HPDE6-E6E7 (cell line): Measurements from ENCODE around the gene GAMT.

Source experiments
- DNase-seq: peaks from one replicate; pipeline ENCODE4 v3.0.0; 2011; ENCODE audit warnings: missing footprints; ENCODE audit errors: extremely low spot score

GAMT gene

DNA sequence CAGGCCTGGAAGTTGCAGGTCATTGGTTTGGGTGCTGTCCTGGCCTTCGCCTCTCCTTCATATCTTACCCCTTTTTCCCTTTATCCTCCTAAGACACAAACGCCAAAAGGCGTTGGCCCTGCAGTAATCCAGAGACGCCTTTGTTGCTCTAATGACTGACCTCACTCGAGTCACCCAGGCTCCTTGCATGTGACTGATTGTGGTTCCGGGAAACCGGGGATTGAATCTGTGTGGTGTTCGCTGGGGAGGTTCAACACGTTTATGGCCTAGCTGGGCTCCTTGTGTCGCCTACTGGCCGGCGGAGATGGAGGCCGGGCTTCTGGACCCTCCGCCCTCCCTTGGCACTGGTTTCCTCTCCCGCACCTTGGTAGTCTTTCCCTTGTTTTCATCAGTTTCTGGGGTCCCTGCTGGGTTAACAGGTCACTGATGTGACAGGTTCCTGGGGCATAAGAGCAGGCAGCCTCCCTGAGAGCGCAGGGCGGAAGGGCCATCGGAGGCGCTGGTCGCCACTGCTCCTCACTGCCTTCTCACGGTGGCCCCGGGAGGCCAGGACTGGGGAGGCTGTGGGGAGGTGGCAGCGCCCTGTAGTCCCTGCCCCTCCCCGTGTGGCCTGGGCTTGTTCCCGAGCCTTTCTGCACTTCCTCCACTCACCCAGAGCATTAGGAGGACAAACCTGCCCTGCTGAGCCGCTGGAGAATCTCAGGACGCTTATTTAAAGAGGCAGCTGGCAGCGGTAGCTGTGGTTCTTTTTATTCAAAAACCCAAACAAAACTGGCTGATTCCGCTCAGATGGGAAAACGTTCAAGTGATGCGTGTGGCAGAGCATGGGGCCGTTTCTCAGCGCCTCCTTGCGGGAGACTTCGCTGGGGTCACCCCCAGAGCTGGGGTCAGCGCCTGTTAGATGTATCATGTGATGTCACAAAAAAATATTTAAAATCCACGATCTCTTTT is 35.7 kb downstream of the GAMT start:
- no peak for DNase-seq

DNA sequence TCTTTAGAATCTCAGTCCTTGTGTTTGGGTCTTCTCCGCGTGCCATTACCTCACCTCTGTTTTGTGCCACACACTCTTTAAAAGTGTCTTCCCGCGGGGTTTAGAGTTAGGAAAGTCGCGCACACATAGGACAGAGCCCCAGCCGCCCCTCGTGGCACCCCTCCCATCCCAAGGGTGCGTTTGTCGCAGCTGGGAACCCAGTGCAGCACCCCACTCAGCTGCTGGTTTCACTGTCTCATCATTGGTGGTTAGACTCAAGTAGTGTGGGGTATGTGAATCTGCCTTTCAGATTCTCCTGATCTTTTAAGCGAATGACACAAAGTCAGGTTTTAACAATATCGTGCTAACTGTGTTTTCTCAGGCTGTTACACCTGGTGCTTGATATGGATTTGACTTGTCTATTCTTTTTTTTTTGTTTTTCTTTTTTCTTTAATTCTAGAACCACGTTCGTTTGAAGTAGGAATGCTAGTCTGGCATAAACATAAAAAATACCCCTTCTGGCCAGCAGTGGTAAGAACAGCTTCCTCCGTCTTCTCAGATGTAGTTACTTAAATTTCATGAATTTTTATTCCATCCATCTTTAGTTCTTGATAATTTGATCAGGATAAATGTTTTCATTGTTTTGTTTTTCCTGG is 37.2 kb downstream of the GAMT start:
- DNase-seq, result no peak

DNA sequence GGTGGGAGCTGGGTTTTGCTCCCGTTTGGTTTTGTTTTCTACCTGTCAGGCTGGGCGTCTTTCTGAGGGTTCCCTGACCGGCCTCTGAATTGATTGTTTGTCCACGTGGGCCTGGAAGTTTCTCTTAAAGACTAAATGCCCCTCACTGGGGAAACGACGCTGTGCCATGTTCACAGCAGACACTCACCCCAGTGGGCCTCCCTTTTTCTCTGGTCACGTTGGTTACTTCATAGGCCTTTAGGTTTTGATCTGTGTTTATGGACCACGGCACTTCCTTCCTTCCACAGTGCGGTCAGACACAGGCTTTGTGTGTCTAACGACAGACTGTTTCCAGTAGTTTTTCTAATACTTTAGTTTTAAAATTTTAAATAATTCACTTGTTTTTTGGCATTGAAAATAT is 37.7 kb downstream of the GAMT start:
- DNase-seq, result no peak

DNA sequence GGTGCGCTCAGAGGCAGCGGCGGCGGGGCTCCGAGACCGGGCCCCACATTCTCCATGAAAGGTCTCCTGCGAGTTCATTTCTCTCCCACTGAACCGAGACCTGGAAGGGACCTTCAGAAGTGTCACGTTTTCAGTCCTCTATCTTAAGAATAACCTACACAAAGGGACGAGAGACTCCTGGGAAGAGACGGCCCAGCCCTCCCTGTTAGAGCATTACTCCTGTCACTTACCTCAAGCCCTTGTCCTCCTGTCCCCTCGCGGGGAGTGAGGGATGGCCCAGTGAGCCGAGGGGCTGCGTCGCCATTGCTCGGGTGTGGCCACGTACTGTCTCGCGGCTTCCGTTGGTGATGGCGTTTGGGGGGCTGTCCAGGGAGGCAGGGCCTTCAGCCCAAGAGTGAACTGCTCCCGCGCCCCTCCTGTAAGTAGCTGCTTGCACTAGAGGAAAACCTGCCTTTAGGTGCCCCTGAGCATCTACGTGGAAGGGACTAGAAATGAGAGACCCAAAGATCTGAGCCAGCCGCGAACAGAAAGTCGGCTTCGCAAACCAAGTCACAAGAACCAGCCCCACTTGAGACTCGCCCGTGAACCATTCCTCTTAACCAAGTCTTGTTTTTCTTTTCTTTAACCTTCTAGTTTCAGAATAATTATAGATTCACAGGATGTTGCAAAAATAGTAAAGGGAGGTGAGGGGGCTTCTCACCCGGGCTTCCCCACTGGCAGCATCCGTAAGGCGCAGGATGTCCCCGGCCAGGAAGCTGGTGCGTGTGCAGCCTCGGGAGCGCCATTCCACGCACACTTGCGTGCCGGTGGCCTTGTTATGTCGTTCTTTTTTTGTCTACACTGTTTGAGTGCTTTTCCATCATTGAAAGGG is 38.7 kb downstream of the GAMT start:
- no peak for DNase-seq

DNA sequence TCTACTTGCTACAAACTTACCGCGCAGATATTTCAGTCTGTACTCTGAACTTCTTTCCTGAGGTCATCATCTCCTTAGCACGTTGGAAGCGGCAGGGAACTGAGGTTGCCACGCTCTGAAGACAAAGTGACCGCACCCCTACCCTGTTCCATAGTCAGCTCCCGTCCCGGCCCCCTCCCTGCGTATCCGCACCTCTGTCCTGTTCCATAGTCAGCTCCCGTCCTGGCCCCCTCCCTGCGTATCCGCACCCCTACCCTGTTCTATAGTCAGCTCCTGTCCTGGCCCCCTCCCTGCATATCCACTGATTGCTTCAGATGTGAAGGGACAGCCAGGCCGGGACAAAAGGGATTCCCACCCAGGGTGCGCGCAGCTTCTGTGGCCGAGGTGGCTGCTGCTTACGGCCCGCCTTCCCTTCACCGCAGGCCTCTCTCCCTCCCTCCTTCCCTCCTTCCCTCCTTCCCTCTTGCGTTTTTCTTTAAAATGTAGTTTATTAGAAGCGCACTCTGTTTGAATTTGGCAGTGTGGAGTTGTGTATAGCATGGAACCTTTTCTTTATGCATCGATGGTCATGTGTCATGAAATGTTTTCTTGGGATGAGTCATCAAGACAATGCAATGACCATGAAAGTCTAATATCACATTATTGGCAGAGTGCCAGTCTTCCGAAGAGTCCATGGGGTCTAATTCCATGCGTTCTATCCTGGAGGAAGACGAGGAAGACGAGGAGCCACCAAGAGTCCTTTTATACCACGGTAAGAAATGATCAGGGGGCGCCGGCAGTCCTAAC is 39.5 kb downstream of the GAMT start:
- DNase-seq, result no peak

DNA sequence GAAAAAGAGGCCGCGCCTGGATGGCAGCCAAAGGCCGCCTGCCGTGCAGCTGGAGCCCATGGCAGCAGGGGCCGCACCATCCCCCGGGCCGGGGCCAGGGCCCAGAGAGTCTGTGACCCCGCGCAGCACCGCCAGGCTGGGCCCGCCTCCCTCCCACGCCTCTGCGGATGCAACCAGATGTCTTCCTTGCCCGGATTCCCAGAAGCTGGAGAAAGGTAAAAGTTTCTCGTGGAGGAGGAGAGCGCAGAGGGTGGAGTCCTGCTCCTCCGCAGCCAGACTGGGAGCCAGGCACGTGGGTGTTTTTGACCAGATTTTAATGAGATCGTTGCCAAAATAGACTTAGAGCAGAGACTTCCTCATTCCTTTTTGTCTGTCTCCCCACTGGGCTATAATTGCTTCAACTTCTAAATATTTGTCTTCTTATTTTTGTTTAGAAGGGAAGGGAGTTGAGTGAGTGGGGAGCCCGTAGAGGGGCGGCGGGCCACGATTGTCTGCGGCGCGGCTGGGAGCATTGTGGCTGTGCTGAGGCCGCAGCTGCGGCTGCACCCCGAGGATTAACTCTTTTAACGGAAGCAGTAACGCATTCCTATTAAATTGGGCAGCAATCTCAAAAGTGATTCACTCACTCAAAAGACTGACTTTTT is 40.4 kb downstream of the GAMT start:
- DNase-seq, result no peak

DNA sequence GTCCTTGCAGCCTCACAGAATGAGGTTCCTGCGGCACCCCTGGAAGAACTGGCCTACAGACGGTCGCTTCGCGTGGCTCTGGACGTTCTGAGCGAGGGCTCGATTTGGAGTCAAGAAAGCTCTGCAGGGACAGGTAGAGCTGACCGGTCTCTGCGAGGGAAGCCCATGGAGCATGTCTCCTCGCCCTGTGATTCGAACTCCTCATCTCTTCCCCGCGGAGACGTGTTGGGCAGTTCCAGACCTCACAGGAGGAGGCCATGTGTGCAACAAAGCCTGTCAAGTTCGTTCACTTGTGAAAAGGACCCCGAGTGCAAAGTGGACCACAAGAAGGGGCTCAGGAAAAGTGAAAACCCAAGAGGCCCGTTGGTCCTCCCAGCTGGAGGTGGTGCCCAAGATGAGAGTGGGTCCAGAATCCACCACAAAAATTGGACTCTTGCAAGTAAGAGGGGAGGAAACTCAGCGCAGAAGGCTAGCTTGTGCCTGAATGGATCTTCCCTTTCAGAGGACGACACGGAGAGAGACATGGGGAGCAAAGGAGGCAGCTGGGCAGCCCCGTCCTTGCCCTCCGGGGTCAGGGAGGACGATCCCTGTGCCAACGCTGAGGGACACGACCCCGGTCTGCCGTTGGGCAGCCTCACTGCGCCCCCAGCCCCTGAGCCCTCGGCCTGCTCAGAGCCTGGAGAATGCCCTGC is 41.1 kb downstream of the GAMT start:
- no peak for DNase-seq

DNA sequence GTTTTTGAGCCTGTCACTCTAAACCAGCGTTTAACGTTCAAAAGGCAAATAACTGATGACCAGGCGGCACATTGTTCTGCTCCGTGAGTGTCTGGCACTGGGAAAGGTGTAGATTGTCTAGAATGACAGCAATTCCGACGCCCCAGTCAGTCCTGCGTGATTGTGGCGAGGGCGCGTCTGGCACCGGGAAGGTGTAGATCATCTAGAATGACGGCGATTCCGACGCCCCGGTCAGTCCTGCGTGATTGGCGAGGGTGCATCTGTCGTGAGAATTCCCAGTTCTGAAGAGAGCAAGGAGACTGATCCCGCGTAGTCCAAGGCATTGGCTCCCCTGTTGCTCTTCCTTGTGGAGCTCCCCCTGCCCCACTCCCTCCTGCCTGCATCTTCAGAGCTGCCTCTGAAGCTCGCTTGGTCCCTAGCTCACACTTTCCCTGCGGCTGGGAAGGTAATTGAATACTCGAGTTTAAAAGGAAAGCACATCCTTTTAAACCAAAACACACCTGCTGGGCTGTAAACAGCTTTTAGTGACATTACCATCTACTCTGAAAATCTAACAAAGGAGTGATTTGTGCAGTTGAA is 43.7 kb downstream of the GAMT start:
- DNase-seq, result no peak

DNA sequence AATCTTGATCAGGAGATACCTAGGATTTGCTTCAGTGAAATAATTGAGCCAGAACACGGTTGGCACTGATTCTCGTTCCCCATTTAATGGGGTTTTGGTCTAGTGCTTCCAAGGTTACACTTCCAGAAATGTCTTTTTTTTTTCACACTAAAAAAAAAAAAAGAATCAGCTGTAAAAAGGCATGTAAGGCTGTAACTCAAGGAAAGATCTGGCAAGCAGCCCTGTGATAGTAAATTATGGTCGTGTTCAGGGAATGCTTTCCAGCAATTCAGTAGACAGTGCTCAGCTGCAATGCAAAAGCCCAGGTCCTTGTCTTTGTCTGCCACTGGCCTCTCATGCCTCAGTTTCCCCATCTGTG is 44.9 kb downstream of the GAMT start:
- no peak for DNase-seq

DNA sequence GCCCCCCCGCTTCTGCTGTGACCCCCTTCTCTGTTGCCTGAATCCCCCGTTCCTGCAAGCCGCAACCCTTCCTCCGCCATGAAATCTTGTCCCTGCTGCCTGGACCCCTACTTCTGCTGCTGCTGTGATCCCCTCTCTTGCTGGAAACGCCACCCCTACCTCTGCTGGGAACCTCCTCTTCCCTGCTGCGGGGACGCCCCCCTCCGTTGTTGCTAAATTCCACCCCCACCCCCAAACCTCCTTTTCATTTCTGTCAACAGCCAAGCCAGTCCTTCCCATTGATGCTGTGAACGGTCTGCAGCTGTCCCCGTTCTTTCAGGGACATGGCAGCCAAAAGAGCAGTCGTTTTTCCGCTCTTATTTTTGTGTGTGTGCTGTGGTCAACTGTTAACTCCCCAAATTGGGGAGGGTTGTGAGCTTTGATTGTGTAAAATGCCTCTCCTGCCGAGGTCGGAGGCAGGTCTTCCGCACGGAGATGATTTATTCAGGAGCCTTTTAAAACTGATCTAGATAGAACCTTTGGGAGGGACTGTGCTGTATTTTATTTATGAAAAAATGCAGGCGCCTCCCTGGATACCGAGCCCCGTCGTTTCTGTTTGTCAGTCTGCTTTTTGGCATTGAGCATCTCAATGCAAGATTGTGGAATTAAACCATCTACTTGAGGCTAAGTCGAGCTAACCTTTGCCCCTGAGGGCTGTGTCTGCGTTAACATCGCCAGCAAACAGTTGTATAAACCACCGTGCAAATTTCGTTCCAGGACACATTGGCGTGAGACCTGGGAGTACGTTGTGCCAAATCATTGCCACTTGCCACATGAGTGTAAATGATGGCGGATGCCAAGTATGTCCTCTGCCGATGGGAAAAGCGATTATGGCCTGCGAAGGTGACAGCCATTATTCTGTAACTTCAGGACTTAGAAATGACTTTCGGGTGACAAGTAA is 45.5 kb downstream of the GAMT start:
- DNase-seq, result no peak

DNA sequence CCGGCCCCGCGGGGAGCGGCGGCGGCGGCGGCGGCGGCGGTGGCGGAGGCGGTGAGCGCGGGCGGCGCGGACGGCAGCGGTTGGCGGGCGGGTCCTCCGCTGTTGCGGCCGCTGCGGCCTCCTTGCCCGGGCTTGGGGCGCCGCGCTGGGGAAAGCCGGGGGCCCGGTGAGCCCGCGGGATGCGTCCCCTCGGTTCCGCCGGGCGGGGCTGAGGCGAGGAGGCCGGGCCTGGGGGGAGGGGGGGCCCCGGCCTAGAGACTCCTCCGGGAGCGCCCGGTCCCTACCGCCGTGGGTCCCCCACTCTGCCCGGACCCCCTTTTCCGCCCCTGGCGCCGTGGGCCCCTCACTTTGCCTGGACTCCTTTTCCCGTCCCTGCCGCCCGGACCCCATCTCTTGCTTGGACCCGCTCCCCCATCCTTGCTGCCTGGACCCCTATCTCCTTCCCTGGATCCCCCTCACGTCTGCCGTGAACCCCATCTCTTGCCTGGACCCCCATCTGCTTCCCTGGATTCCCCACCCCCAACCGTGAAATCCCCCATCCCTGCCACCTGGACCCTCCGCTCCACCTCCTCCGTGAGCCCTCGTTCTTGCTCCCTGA is 46.3 kb downstream of the GAMT start:
- DNase-seq, result peak; percentile 17

DNA sequence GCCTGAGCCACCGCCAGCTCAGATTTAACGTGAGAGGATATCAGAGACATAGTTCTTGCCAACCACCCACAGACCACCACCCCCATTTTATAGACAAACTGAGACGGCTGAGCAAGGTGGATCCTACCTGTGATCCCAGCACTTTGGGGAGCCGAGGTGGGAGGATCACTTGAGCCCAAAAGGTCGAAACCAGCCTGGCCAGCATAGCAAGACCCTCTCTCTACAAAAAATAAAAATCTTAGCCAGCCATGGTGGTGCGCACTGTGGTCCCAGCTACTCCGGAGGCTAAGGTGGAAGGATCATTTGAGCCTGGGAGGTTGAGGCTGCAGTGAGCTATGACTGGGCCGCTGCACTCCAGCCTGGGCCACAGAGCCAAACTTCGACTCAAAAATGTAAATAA is 48.2 kb downstream of the GAMT start:
- DNase-seq, result no peak

DNA sequence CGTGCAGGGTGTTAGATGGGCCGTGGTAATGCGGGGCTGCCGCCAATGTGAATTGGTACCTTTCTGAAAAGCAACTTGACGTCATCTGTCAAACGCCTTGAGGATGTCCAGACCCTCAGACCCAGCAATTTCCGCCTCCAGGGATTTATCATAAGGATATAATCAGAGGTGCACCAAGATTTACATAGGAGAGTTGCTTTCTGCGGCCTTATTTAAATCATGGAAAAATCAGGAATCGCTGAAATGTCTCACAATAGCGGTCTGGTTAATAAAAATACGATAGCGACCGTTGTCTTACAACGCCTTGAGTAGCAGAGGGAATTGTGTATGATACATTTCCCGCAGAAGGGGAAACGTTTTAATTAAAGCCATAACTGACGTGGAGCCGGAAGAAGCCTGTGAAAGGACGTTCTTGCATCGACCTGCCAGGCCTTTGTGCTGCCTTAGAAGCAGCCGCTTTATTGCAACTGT is 49.9 kb downstream of the GAMT start:
- no peak for DNase-seq

DNA sequence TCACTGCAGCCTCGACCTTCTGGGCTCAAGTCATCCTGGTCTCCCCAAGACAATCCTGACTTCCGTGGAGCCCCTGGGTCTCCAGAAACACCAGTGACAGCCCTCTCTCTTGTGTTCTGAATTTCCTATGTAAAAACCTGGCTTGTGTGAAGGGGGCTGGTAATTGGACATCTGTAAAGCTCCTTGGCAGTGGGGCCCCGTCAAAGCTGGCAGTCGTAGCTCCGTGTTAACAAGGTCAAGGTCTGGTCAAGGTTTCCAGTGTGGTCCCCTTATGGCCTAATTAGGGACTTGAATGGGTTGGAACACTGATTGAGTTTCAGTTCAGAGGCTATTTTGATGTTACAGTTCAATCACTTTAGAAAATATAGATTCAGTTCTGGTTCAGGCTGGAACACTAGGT is 50.5 kb downstream of the GAMT start:
- DNase-seq, result no peak

DNA sequence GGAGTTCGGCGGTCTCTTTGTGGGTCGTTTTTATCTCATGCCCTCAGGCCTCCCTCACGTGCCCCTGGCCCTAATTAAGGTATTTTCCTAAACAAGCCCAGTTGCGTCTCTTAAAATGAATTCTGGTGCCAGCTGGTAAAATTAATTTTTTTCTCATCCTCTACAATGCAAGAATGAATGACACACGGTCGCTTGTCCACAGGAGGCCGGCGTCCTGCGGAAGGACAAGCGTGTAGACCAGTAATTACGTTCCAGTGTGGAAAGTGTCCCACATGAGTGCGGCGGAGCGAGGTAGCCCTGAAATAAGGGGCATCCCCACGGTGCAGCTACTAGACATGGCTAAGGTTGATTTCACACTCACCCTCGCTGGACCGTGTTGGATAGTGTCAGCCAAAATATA is 52.1 kb downstream of the GAMT start:
- DNase-seq, result no peak
